HepG2 (cell line): ENCODE results near the gene SCAMP3. TPM values are rescaled to one million over a fixed set of nuclear protein-coding genes. Genes with fewer than 3 reads are reported as not detected.

ENCODE experiments used
- ARNTL ChIP-seq: sonication (generic); formaldehyde crosslinking; IDR thresholded peaks from 2 replicates; pipeline ENCODE4 v1.4.0; 2020; ENCODE audit warnings: mild to moderate bottlenecking, missing genetic modification reagents
- DBP ChIP-seq: sonication (generic); formaldehyde crosslinking; IDR thresholded peaks from 2 replicates; pipeline ENCODE4 v1.4.0; 2020; ENCODE audit warnings: missing genetic modification reagents; ENCODE audit errors: not compliant biosample characterization
- FOSL1 ChIP-seq: sonication (generic); formaldehyde crosslinking; IDR thresholded peaks from 2 replicates; pipeline ENCODE4 v1.9.0; 2021; ENCODE audit warnings: missing genetic modification reagents, borderline replicate concordance
- HNRNPL ChIP-seq: fragments of 200-400 bp; formaldehyde crosslinking; IDR thresholded peaks from 2 replicates; pipeline ENCODE4 v1.6.1; 2017; ENCODE audit warnings: mild to moderate bottlenecking, low read depth, low read length
- MBNL3 ChIP-seq: fragments of 250-450 bp; sonication (Bioruptor Pico); conservative IDR thresholded peaks from 2 replicates; pipeline ENCODE4 v1.8.0; 2022; ENCODE audit warnings: mild to moderate bottlenecking, inconsistent platforms
- MLLT10 ChIP-seq: sonication (generic); formaldehyde crosslinking; IDR thresholded peaks from 2 replicates; pipeline ENCODE4 v1.4.0; 2020; ENCODE audit warnings: missing genetic modification reagents
- MZF1 ChIP-seq: sonication (generic); formaldehyde crosslinking; IDR thresholded peaks from 2 replicates; pipeline ENCODE4 v1.8.1; 2023; ENCODE audit warnings: mild to moderate bottlenecking, missing genetic modification reagents, borderline replicate concordance
- PHF20 ChIP-seq: sonication (generic); formaldehyde crosslinking; IDR thresholded peaks from 2 replicates; pipeline ENCODE4 v1.5.0; 2020; ENCODE audit warnings: mild to moderate bottlenecking, missing genetic modification reagents
- RAD51 ChIP-seq: fragments of 450-650 bp; IDR thresholded peaks from 2 replicates; pipeline ENCODE4 v1.6.1; 2016; ENCODE audit warnings: borderline replicate concordance
- REXO4 ChIP-seq: sonication (generic); formaldehyde crosslinking; IDR thresholded peaks from 2 replicates; pipeline ENCODE4 v1.8.0; 2022; ENCODE audit warnings: missing genetic modification reagents, mild to moderate bottlenecking, borderline replicate concordance
- TGIF2 ChIP-seq: IDR thresholded peaks from 2 replicates; pipeline ENCODE4 v1.6.1; 2016; ENCODE audit warnings: control low read depth, missing compliant biosample characterization
- U2AF1 ChIP-seq: fragments of 200-400 bp; formaldehyde crosslinking; optimal IDR thresholded peaks from 2 replicates; pipeline ENCODE3; 2017; ENCODE audit warnings: mild to moderate bottlenecking, low read depth, low read length
- YEATS4 ChIP-seq: sonication (generic); formaldehyde crosslinking; IDR thresholded peaks from 2 replicates; pipeline ENCODE4 v1.4.0; 2020; ENCODE audit warnings: missing genetic modification reagents, borderline replicate concordance
- ZBTB25 ChIP-seq: IDR thresholded peaks from 2 replicates; pipeline ENCODE4 v1.6.1; 2018; ENCODE audit warnings: missing genetic modification reagents
- ZBTB8A ChIP-seq: sonication (generic); formaldehyde crosslinking; IDR thresholded peaks from 2 replicates; pipeline ENCODE4 v1.4.0; 2020; ENCODE audit warnings: mild to moderate bottlenecking, low read depth, missing genetic modification reagents, borderline replicate concordance
- ZFX ChIP-seq: sonication (generic); formaldehyde crosslinking; IDR thresholded peaks from 2 replicates; pipeline ENCODE4 v1.4.0; 2020; ENCODE audit warnings: mild to moderate bottlenecking, low read depth, missing genetic modification reagents, moderate library complexity
- ZNF335 ChIP-seq: sonication (generic); formaldehyde crosslinking; IDR thresholded peaks from 2 replicates; pipeline ENCODE4 v1.4.0; 2020; ENCODE audit warnings: missing genetic modification reagents
- ZNF547 ChIP-seq: sonication (generic); formaldehyde crosslinking; IDR thresholded peaks from 2 replicates; pipeline ENCODE4 v1.5.1; 2020; ENCODE audit warnings: mild to moderate bottlenecking, missing genetic modification reagents
- ZNF772 ChIP-seq: sonication (generic); formaldehyde crosslinking; IDR thresholded peaks from 2 replicates; pipeline ENCODE4 v1.5.0; 2020; ENCODE audit warnings: mild to moderate bottlenecking, missing genetic modification reagents
- ZSCAN30 ChIP-seq: sonication (generic); formaldehyde crosslinking; IDR thresholded peaks from 2 replicates; pipeline ENCODE4 v1.5.0; 2020; ENCODE audit warnings: mild to moderate bottlenecking, missing genetic modification reagents
- ZZZ3 ChIP-seq: sonication (generic); formaldehyde crosslinking; IDR thresholded peaks from 2 replicates; pipeline ENCODE4 v1.4.0; 2020; ENCODE audit warnings: missing genetic modification reagents, mild to moderate bottlenecking, borderline replicate concordance
- polyA plus RNA-seq, 8 experiments: library from polyadenylated mRNA; depleted of rRNA in 3 of 8; stranded (reverse) in 7 of 8; unstranded in 1 of 8; fragments of >200 nt; fragmentation: Illumina TruSeq in 4 of 8; extraction: Trizol in 4 of 8; gene quantifications; 2 replicates each; pipeline versions ENCODE4 v1.2.1 to v1.2.3, GENCODE V29; 2011 to 2016; ENCODE audit warnings: low read depth in 4 of 8, missing spikeins in 1 of 8, mixed read lengths in 1 of 8; ENCODE audit not compliant: insufficient read depth in 1 of 8
- total RNA-seq, 5 experiments: library from RNA; depleted of rRNA; stranded (reverse); fragments of >200 nt; fragmentation: Illumina TruSeq; extraction: Trizol; gene quantifications; 2 replicates each; pipeline ENCODE4 v1.2.3, GENCODE V29; 2016; ENCODE audit warnings: low read depth in 1 of 5
- TF ChIP-seq, protein P1 (sequence below): sonication (generic); formaldehyde crosslinking; IDR thresholded peaks from 2 replicates; pipeline ENCODE4 v1.8.0; 2023; ENCODE audit warnings: mild to moderate bottlenecking, missing genetic modification reagents
- TF ChIP-seq, protein P2 (sequence below): sonication (generic); formaldehyde crosslinking; IDR thresholded peaks from 2 replicates; pipeline ENCODE4 v1.5.0; 2020; ENCODE audit warnings: mild to moderate bottlenecking, missing genetic modification reagents
- TF ChIP-seq, protein P3 (sequence below): sonication (generic); formaldehyde crosslinking; IDR thresholded peaks from 2 replicates; pipeline ENCODE4 v1.4.0; 2020; ENCODE audit warnings: missing genetic modification reagents, borderline replicate concordance

SCAMP3 gene
- total and polyA plus RNA-seq, 2 of the 13 experiments (the other 11 are each of a cell fraction or from before 2014, with no cell fraction given): 46.8 to 83.3 TPM

DNA sequence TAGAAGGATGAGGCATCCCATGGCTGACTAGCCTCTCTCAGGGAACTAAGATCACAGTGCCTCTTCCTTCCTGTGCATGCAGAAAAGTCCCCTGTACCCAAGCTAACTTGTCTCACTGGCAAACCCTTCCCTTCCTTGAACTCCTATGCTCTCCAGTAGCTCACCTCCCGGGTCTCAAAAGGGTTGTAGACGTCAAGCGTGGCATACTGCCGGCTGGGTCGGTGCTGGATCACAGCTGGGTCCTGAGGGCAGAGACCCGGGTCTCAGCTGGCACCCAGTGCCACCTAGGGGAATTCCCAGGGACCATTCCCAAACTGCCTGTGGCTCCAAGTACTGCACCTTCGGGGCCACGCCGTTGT, 688 bp downstream of the SCAMP3 start (continued):
- TF ChIP-seq ZBTB25 (CRISPR knock-in tag) (no peak), RAD51 (no peak), ZBTB8A (CRISPR knock-in tag) (no peak), PHF20 (CRISPR knock-in tag) (no peak), TGIF2 (CRISPR knock-in tag) (no peak), ZSCAN30 (CRISPR knock-in tag) (no peak), ARNTL (CRISPR knock-in tag) (no peak), HNRNPL (0 out of 2 replicates have a peak, but pooled peaks have one; percentile 74), YEATS4 (no peak), ZFX (CRISPR knock-in tag) (no peak), ZNF547 (CRISPR knock-in tag) (no peak), ZNF335 (CRISPR knock-in tag) (0 out of 2 replicates have a peak, but pooled peaks have one; percentile 4), ZNF772 (no peak), DBP (CRISPR knock-in tag) (no peak), REXO4 (CRISPR knock-in tag) (no peak), FOSL1 (CRISPR knock-in tag) (no peak), ZZZ3 (no peak), U2AF1 (peak; percentile 32), MBNL3 (CRISPR knock-in tag) (no peak), MZF1 (CRISPR knock-in tag) (no peak), MLLT10 (no peak)
- TF ChIP-seq, protein P1, sequence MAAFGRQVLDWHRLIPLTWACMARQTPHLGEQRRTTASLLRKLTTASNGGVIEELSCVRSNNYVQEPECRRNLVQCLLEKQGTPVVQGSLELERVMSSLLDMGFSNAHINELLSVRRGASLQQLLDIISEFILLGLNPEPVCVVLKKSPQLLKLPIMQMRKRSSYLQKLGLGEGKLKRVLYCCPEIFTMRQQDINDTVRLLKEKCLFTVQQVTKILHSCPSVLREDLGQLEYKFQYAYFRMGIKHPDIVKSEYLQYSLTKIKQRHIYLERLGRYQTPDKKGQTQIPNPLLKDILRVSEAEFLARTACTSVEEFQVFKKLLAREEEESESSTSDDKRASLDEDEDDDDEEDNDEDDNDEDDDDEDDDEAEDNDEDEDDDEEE: no peak
- TF ChIP-seq, protein P2, sequence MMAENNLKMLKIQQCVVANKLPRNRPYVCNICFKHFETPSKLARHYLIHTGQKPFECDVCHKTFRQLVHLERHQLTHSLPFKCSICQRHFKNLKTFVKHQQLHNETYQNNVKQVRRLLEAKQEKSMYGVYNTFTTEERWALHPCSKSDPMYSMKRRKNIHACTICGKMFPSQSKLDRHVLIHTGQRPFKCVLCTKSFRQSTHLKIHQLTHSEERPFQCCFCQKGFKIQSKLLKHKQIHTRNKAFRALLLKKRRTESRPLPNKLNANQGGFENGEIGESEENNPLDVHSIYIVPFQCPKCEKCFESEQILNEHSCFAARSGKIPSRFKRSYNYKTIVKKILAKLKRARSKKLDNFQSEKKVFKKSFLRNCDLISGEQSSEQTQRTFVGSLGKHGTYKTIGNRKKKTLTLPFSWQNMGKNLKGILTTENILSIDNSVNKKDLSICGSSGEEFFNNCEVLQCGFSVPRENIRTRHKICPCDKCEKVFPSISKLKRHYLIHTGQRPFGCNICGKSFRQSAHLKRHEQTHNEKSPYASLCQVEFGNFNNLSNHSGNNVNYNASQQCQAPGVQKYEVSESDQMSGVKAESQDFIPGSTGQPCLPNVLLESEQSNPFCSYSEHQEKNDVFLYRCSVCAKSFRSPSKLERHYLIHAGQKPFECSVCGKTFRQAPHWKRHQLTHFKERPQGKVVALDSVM (CRISPR knock-in tag): no peak
- TF ChIP-seq, protein P3, sequence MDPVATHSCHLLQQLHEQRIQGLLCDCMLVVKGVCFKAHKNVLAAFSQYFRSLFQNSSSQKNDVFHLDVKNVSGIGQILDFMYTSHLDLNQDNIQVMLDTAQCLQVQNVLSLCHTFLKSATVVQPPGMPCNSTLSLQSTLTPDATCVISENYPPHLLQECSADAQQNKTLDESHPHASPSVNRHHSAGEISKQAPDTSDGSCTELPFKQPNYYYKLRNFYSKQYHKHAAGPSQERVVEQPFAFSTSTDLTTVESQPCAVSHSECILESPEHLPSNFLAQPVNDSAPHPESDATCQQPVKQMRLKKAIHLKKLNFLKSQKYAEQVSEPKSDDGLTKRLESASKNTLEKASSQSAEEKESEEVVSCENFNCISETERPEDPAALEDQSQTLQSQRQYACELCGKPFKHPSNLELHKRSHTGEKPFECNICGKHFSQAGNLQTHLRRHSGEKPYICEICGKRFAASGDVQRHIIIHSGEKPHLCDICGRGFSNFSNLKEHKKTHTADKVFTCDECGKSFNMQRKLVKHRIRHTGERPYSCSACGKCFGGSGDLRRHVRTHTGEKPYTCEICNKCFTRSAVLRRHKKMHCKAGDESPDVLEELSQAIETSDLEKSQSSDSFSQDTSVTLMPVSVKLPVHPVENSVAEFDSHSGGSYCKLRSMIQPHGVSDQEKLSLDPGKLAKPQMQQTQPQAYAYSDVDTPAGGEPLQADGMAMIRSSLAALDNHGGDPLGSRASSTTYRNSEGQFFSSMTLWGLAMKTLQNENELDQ (CRISPR knock-in tag): no peak
